ENCODE data around the gene LRRC71. TPM values are rescaled to one million over a fixed set of nuclear protein-coding genes. Genes with fewer than 3 reads are reported as not detected.

Gene LRRC71
- total and polyA plus RNA-seq, 2 experiments from 2014 or later: 0.24 TPM; not detected in 1

- peaks cover 22% of the 10 kb centered on the region for H3K27me3 Mint-ChIP-seq (ENCODE audit: insufficient read depth, low read depth, poor library complexity)
- peaks cover 16% of the 10 kb centered on the region for H3K4me1 Mint-ChIP-seq
- no peaks in the 10 kb centered on the region for H3K9me3 Mint-ChIP-seq
- Histone ChIP-seq H3K9me2 (ENCODE audit: insufficient read depth) (no peaks in the 10 kb centered on the region), H3K27ac (ENCODE audit: low read depth) (no peak overlapping the region), H3K27me3 (ENCODE audit: insufficient read depth) (peaks cover 47% of the 10 kb centered on the region; the same call in 1 of the 2 replicates), H3K4me1 (ENCODE audit: insufficient read depth) (peaks cover 11% of the 10 kb centered on the region), H3K4me3 (no peak overlapping the region), H2AFZ (peak overlapping the region; percentile 91), H3K79me2 (replicated peaks; ENCODE audit: insufficient read depth) (no peaks in the 10 kb centered on the region), H3K4me2 (peak overlapping the region; percentile 51; the same call in 1 of the 2 replicates), H3K36me3 (ENCODE audit: insufficient read depth) (no peaks in the 10 kb centered on the region), H4K20me1 (replicated peaks; ENCODE audit: insufficient read depth) (no peaks in the 10 kb centered on the region; the same call in 1 of the 2 replicates), H3F3A (replicated peaks; ENCODE audit: low read depth) (no peaks in the 10 kb centered on the region; the same call in 1 of the 2 replicates)
- H3K4me3 Mint-ChIP-seq: no peak overlapping the region
- TF ChIP-seq REST (IDR thresholded peaks at IDR 0.05; ENCODE audit: unreplicated experiment) (no peak), STAT1 (IDR thresholded peaks at IDR 0.05; ENCODE audit: unreplicated experiment) (no peak), CTCF (conservative IDR thresholded peaks at IDR 0.05; ENCODE audit: low read depth in 2 of 2) (peak in 1 of 2 experiments; percentile 42; a peak in 3 of 4 replicates)
- DNase-seq (ENCODE audit: low spot score) (peak; percentile 79), ATAC-seq (peak; percentile 90)
- H3K36me3 Mint-ChIP-seq (ENCODE audit: low read depth): no peaks in the 10 kb centered on the region
- no peak overlapping the region for H3K27ac Mint-ChIP-seq
Observed at GRCh38 chr1:156912861-156913808, 7.3 kb upstream of the LRRC71 start.

GRCh38 chr1:156913809-156914387, 6.5 kb upstream of the LRRC71 start:
- peaks cover 11% of the 10 kb centered on the region for H3K4me1 ChIP-seq (ENCODE audit: insufficient read depth)
- DNase-seq (ENCODE audit: low spot score) (no peak), ATAC-seq (no peak)
- no peak overlapping the region for H3K4me3 ChIP-seq
- H2AFZ ChIP-seq: peak overlapping the region; percentile 91; the same call in 1 of the 2 replicates
- peak overlapping the region; percentile 51; the same call in 1 of the 2 replicates for H3K4me2 ChIP-seq
- no peaks in the 10 kb centered on the region; the same call in 1 of the 2 replicates for H3F3A ChIP-seq (replicated peaks; ENCODE audit: low read depth)
- TF ChIP-seq POLR2AphosphoS5 (IDR thresholded peaks at IDR 0.05; ENCODE audit: low read depth) (no peak), EZH2 (IDR thresholded peaks at IDR 0.05; ENCODE audit: low read depth, unreplicated experiment) (no peak)
- Mint-ChIP-seq H3K4me3 (no peak overlapping the region), H3K9me3 (no peaks in the 10 kb centered on the region), H3K36me3 (ENCODE audit: low read depth) (no peaks in the 10 kb centered on the region), H3K27ac (no peak overlapping the region), H3K4me1 (peaks cover 16% of the 10 kb centered on the region), H3K27me3 (ENCODE audit: insufficient read depth, low read depth, poor library complexity) (peaks cover 24% of the 10 kb centered on the region)
- no peaks in the 10 kb centered on the region for H3K36me3 ChIP-seq (ENCODE audit: insufficient read depth)
- H4K20me1 ChIP-seq (replicated peaks; ENCODE audit: insufficient read depth): no peaks in the 10 kb centered on the region; the same call in 1 of the 2 replicates
- no peaks in the 10 kb centered on the region for H3K79me2 ChIP-seq (replicated peaks; ENCODE audit: insufficient read depth)
- H3K9me2 ChIP-seq (ENCODE audit: insufficient read depth): no peaks in the 10 kb centered on the region
- H3K27me3 ChIP-seq (ENCODE audit: insufficient read depth): peaks cover 54% of the 10 kb centered on the region
- H3K27ac ChIP-seq (ENCODE audit: low read depth): no peak overlapping the region

Data from GM23338 (cell line).